Stimulated activated CD4-positive, alpha-beta T cell treated with anti-CD3 and anti-CD28 coated beads, Interleukin-15, amount 100 ng/mL, for 24 hours (primary cell): ENCODE measurements around the gene MACF1.
"Not testable (repeated sequence)": the region's sequence is repeated elsewhere in the genome, so short reads cannot be mapped to it uniquely, and the experiment has no call there.

Source experiments
- DNase-seq: peaks from one replicate; pipeline ENCODE4 v3.0.0-alpha.2; 2020

MACF1 gene

DNA sequence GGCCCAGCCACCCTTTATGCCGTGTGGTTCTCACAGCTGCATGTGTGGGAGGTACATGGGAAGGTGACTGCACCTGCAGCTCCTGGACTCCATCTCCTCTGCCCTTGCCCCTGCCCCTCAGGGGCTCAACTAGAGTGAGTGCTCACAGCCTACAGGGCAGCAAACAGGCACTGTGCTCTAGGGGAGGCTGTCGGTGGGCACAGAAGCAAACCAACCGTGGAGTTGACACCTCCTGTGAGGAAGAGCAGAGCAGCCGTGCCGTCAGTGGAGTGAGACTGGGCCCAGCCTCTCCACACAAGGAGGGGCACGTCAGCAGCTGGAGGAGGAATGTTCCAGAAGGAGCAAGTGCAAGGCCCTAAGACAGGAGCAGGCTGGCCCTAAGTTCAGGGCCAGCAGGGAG is 319.7 kb downstream of the MACF1 start:
- DNase-seq, result no peak

DNA sequence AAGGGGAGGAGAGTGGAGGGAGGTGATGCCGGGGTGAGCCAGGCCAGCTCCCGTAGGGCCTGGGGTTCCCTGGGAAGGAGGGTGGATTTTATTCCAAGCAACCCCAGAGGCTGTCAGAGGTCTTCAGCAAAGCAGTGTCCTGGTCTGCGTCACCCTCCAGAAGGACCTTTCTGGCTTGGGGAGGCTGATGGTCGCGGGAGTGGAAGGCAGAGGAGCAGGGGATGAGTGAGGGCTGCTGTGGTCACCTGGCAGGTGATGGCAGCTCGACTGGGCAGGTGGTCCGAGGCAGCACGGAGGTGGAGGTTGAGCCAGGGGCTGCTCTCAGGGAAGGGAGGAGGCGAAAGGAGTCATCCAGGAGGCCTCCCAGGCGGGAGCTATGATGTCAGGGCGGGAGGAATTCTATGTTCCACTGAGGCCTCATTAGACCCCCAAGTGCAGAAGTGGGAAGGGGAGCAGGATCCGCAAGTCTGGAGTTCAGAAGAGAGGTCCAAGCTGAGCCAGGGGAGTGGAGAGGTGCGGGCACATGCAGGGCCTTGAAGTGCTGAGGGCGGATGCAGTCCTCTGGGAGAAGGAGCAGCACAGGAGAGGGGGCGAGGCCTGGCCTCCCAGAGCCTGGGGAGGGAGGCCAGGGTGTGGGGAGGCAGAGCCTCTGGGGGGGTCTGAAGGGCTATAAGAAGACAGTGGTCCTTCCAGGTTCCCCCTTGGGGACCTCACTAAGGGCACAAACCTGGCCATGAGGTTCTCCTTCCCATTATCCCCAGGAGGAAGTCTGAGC is 320.3 kb downstream of the MACF1 start:
- no peak for DNase-seq

DNA sequence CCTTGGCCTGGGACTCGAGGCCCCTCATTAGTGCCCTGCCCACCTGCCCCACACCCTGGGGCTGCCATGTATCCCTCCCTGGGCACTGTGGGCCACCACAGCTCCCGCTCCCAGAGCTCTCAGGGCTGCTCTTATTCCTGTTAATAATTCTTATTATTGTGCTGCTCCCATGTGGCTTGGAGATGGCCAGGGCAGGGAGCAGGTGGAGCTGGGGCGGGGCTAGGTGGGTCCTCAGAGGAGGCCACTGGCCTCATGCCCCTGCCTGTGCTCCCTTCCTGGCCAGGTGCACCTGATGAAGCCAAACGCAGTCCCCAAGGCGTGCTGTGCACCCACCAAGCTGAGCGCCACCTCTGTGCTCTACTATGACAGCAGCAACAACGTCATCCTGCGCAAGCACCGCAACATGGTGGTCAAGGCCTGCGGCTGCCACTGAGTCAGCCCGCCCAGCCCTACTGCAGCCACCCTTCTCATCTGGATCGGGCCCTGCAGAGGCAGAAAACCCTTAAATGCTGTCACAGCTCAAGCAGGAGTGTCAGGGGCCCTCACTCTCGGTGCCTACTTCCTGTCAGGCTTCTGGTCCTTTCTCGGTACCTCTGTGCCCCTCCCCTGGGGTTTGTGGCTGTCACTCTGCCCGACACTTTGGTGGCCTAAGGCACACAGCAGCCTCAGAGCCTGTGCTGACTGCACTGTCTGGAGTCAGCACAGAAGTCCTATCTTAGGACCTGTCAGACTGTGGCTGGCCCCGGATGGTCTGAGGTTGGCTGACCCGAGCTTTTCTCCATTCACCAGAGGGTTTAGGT is 321.1 kb downstream of the MACF1 start:
- DNase-seq, result peak; percentile 30

DNA sequence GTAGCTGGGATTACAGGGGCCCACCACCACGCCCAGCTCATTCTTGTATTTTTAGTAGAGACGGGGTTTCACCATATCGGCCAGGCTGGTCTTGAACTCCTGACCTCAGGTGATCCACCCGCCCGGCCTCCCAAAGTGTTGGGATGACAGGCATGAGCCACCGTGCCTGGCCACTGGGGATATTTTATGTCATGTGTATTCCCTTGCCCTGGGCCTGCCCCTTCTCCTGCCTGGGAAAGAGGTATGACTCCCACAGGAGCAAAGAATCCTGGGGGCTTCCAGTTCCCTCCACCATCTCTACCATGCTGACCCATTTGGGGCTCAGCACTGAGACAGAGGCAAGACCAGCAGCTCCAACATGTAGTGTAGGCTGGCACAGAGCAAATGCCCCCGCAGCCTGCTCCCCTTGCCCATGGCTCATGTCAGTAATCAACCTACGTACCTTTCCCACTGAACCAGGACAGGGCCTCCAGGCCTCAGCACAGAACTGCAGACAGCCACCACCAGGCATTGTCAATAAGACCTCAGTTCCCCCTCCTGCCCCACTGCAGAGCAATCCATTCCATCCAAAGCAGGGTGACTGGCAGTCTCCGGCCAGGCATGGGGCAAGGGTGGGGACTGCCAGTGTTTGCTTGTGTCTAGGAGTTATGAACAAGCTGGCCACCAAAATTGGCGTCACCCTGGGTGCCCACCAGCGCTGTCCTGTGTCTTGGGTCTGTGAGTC is 322.1 kb downstream of the MACF1 start:
- DNase-seq, result no peak

DNA sequence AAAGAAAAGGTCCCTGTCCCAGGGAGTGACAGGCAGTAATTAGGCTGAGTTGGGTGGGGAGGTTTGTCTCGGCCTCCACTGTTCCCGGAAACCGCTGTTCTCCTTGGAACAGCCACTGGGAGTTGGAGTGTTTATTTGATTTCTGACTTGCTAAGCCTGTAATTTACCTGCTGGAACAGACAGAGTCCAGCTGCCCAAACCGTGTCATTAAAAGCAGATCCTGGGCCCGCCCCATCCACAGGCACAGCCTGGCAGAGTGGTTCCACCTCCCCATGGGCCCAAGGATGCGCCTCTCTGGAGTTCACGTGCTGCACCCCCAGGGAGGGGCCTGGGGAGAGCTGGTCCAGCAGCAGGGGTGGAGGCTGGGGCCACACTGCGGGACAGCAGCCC is 322.7 kb downstream of the MACF1 start:
- DNase-seq, result not testable (repeated sequence)

DNA sequence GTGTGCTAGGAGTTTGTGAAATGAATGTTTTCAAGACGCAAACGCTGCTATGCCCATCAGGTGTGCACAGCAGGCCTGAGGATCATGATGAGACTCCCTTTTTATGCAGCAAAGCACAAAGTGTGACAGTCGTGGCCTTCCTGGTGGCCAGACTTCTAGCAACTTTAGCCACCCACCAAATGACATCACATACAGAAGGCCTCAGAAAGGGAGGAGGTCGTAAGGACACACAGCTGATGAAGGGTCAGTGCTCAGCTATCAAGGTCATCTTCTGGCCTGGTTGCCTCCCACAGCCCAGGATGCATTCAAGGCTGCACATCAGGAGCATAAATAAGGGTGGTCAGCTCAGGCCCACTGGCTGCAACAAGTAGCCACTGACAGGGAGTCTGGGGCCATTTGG is 323.6 kb downstream of the MACF1 start:
- DNase-seq, result no peak

DNA sequence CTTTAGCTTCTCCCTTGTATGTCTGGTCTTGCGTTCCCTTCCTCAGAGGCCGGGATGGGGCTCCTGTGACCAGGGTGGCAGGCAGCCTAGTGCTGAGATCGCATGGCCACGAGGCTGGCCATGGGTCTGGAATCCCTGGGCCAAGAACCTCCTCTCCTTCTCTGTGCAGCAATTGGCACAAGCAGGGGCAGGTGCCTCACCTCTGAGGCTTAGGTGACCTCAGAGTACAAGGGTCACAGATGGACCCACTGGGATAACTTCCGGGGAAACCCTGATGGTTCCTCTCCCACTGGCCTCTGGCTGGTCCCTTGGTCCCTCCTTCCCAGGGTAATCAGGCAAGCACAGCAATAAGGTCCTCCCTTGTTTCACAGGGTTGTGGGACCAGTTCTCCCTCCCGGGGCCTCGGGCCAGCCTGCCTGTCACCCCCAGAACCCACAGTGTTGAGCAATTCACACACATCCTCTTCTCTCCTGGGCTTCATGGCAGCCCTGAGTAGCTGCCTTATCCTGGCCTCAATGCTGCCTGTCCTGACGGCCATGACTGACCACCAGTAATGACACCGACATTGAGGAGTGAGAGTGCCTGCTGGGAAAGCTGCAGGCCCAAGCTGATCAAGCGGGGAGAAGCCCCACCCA is 325.5 kb downstream of the MACF1 start:
- DNase-seq, result no peak

DNA sequence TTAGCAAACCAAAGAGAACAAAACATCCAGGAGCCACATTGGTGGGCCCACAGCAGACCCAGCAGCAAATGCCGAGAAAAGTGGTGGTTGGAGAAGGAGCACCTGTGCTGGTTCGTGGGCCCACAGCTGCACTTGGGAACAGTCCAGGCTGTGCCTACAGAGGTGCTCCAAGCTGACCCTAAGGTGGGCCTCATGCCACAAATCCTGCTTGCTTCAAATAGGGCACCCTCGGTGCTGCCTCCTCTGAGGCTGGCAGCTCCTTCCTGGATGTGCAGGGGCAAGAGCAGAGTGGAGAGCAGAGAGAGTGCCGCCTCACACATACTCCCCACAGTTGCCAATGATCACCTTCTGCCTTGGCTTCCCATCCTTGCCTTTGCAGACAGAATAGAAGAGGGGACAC is 327.0 kb downstream of the MACF1 start:
- DNase-seq, result no peak

DNA sequence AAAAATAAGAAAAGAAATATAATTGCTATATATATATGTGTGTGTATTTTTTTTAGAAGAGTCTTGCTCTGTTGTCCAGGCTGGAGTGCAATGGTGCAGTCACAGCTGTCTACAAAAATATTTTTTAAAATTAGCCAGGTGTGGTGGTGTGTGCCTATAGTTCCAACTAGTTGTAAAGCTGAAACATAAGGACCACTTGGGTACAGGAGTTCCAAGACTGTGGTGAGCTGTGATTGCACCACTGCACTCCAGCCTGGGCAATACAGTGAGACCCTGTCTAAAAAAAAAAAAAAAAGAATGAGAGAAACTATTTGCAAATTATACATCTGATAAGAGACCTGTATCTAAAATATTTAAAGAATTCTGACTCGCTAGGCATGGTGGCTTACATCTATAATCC is 328.9 kb downstream of the MACF1 start:
- DNase-seq, result no peak
